ENCODE data around the gene OCA2.

OCA2 gene

GRCh38 chr15:28099555-28100140 is 533 bp upstream of the OCA2 start:
- DNase-seq, result no peak
- H3K27me3 ChIP-seq (replicated peaks), result peaks cover 25% of the 10 kb centered on the region

GRCh38 chr15:28098360-28098765 is 752 bp downstream of the OCA2 start:
- Histone ChIP-seq H3K36me3 (replicated peaks) (no peaks in the 10 kb centered on the region), H3K4me3 (ENCODE audit: low read depth, low read length) (no peak overlapping the region), H3K27ac (no peak overlapping the region), H3K27me3 (replicated peaks) (peaks cover 34% of the 10 kb centered on the region)
- no peak for TF ChIP-seq CTCF (IDR thresholded peaks at IDR 0.05; ENCODE audit: low read depth, low read length, missing control alignments)
- no peak for DNase-seq
- in situ Hi-C loops (cut with HindIII; ENCODE audit: low pct_ligation_motif_present, low sequenced_read_pairs), result no loop called here

More at GRCh38 chr15:28099555-28100140, 533 bp upstream of the OCA2 start:
- peak overlapping the region; percentile 26 for H3K4me3 ChIP-seq (ENCODE audit: low read depth, low read length)
- no peaks in the 10 kb centered on the region for H3K36me3 ChIP-seq (replicated peaks)
- no peak for TF ChIP-seq CTCF (IDR thresholded peaks at IDR 0.05; ENCODE audit: low read depth, low read length, missing control alignments)
- H3K27ac ChIP-seq, result no peak overlapping the region
- in situ Hi-C loops (cut with HindIII; ENCODE audit: low pct_ligation_motif_present, low sequenced_read_pairs), result no loop called here

GRCh38 chr15:28097656-28098359 is 1.3 kb downstream of the OCA2 start:
- no peaks in the 10 kb centered on the region for H3K36me3 ChIP-seq (replicated peaks)
- no peak for TF ChIP-seq CTCF (IDR thresholded peaks at IDR 0.05; ENCODE audit: low read depth, low read length, missing control alignments)
- no peak overlapping the region for H3K27ac ChIP-seq
- DNase-seq, result no peak
- in situ Hi-C loops (cut with HindIII; ENCODE audit: low pct_ligation_motif_present, low sequenced_read_pairs), result no loop called here
- H3K4me3 ChIP-seq (ENCODE audit: low read depth, low read length), result no peak overlapping the region
- peaks cover 34% of the 10 kb centered on the region for H3K27me3 ChIP-seq (replicated peaks)

GRCh38 chr15:28096670-28097431 is 2.3 kb downstream of the OCA2 start:
- no peak for DNase-seq
- Histone ChIP-seq H3K4me3 (ENCODE audit: low read depth, low read length) (peak overlapping the region; percentile 51), H3K36me3 (replicated peaks) (no peaks in the 10 kb centered on the region), H3K27ac (no peak overlapping the region), H3K27me3 (replicated peaks) (peaks cover 34% of the 10 kb centered on the region)
- in situ Hi-C loops (cut with HindIII; ENCODE audit: low pct_ligation_motif_present, low sequenced_read_pairs), result no loop called here
- no peak for TF ChIP-seq CTCF (IDR thresholded peaks at IDR 0.05; ENCODE audit: low read depth, low read length, missing control alignments)

GRCh38 chr15:28096411-28096669 is 2.8 kb downstream of the OCA2 start:
- H3K4me3 ChIP-seq (ENCODE audit: low read depth, low read length), result peak overlapping the region; percentile 51
- no peaks in the 10 kb centered on the region for H3K36me3 ChIP-seq (replicated peaks)
- TF ChIP-seq CTCF (IDR thresholded peaks at IDR 0.05; ENCODE audit: low read depth, low read length, missing control alignments), result no peak
- no peak for DNase-seq
- peaks cover 34% of the 10 kb centered on the region for H3K27me3 ChIP-seq (replicated peaks)
- no peak overlapping the region for H3K27ac ChIP-seq
- in situ Hi-C loops (cut with HindIII; ENCODE audit: low pct_ligation_motif_present, low sequenced_read_pairs), result no loop called here
